OCI-LY1 (cell line): ENCODE measurements around the gene LGALS13.

Source experiments
- H2AFZ ChIP-seq: fragments of 200-600 bp; sonication (generic), shearing (Covaris generic); 2 replicates; pipeline ENCODE4 v1.6.0; 2014; ENCODE audit warnings: antibody characterized with exemption, mild to moderate bottlenecking, low read length
- H3F3A ChIP-seq: fragments of 200-600 bp; sonication (generic), shearing (Covaris generic); 2 replicates; pipeline ENCODE4 v1.6.0; 2014; ENCODE audit warnings: mild to moderate bottlenecking, antibody characterized with exemption, low read length, moderate library complexity; ENCODE audit not compliant: insufficient read depth
- H3K27ac ChIP-seq: fragments of 200-600 bp; sonication (generic); 2 replicates; pipeline ENCODE4 v1.5.1; 2014; ENCODE audit warnings: low read length, mixed run types, mild to moderate bottlenecking, low read depth; ENCODE audit not compliant: poor library complexity, severe bottlenecking
- H3K27me3 ChIP-seq: fragments of 200-600 bp; sonication (generic); 2 replicates; pipeline ENCODE4 v1.6.0; 2014; ENCODE audit warnings: antibody characterized with exemption, mild to moderate bottlenecking, low read length, moderate library complexity; ENCODE audit not compliant: insufficient read depth
- H3K36me3 ChIP-seq: fragments of 200-600 bp; sonication (generic); 2 replicates; pipeline ENCODE4 v1.6.1; 2014; ENCODE audit warnings: mild to moderate bottlenecking, antibody characterized with exemption, low read length, moderate library complexity, mixed read lengths; ENCODE audit not compliant: insufficient read depth
- H3K4me1 ChIP-seq: fragments of 200-600 bp; sonication (generic); 2 replicates; pipeline ENCODE4 v1.5.1; 2014; ENCODE audit warnings: mild to moderate bottlenecking, low read length, moderate library complexity; ENCODE audit not compliant: insufficient read depth, severe bottlenecking
- H3K4me2 ChIP-seq: fragments of 200-600 bp; sonication (generic), shearing (Covaris generic); 2 replicates; pipeline ENCODE4 v1.6.1; 2014; ENCODE audit warnings: low read length
- H3K4me3 ChIP-seq: fragments of 200-600 bp; sonication (generic); 2 replicates; pipeline ENCODE4 v1.5.1; 2014; ENCODE audit warnings: low read length, low read depth, mild to moderate bottlenecking, mixed read lengths; ENCODE audit not compliant: poor library complexity, severe bottlenecking
- H3K79me2 ChIP-seq: fragments of 200-600 bp; shearing (Covaris generic); 2 replicates; pipeline ENCODE4 v1.6.1; 2016; ENCODE audit warnings: mixed run types, low read length, mixed read lengths; ENCODE audit not compliant: insufficient read depth
- H3K9ac ChIP-seq: fragments of 200-600 bp; sonication (generic), shearing (Covaris generic); 2 replicates; pipeline ENCODE4 v1.6.1; 2014; ENCODE audit warnings: mild to moderate bottlenecking, low read length, mixed read lengths
- H3K9me2 ChIP-seq: fragments of 200-600 bp; sonication (generic), shearing (Covaris generic); 2 replicates; pipeline ENCODE4 v1.6.1; 2014; ENCODE audit warnings: low read depth, mild to moderate bottlenecking, low read length, mixed read lengths
- H3K9me3 ChIP-seq: fragments of 200-600 bp; shearing (Covaris generic); 2 replicates; pipeline ENCODE4 v1.6.1; 2014; ENCODE audit warnings: low read length, mixed read lengths
- H4K20me1 ChIP-seq: fragments of 200-600 bp; sonication (generic), shearing (Covaris generic); 2 replicates; pipeline ENCODE4 v1.6.0; 2016; ENCODE audit warnings: mild to moderate bottlenecking, low read length; ENCODE audit not compliant: insufficient read depth
- CTCF ChIP-seq: fragments of 200-600 bp; sonication (generic), shearing (Covaris generic); IDR thresholded peaks from 2 replicates; pipeline ENCODE4 v1.5.1; 2017; ENCODE audit warnings: mild to moderate bottlenecking, antibody characterized with exemption, low read length, moderate library complexity, mixed read lengths
- EZH2 ChIP-seq: fragments of 200-600 bp; sonication (generic), shearing (Covaris generic); IDR thresholded peaks from 2 replicates; pipeline ENCODE4 v1.8.0; 2017; ENCODE audit warnings: borderline replicate concordance, mixed run types, mild to moderate bottlenecking, antibody characterized with exemption, low read length, moderate library complexity, mixed read lengths

Gene LGALS13

DNA sequence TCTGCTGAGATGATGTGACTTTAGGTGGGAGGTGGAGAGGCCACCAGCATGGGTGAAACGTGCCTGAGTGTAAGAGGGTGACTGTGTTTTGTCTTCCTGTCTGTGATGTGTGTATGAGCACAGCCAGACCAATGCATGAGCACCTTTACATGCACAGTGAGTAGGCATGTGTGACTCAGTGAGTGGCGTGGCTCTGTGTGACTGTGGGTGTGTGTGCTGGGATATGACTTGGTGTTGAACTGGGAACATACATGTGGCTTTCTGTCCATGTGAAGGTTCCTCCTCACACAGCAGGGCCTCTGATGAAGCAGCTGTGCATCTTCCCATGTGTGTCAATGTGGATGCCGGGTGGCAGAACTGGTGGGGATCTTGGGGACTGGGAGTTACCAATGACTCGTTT is 19.9 kb upstream of the LGALS13 start:
- Histone ChIP-seq H2AFZ (no peak overlapping the region), H3K9me3 (0 out of 2 replicates have a peak, but pooled peaks cover 2% of the 10 kb centered on the region), H3K4me2 (no peak overlapping the region), H3K79me2 (no peaks in the 10 kb centered on the region), H4K20me1 (no peaks in the 10 kb centered on the region), H3K9me2 (no peaks in the 10 kb centered on the region), H3K36me3 (no peaks in the 10 kb centered on the region), H3F3A (no peaks in the 10 kb centered on the region), H3K27me3 (no peaks in the 10 kb centered on the region), H3K4me3 (no peak overlapping the region), H3K9ac (no peak overlapping the region), H3K4me1 (no peaks in the 10 kb centered on the region), H3K27ac (no peak overlapping the region)
- no peak for TF ChIP-seq EZH2
- no peak for TF ChIP-seq CTCF

GRCh38 chr19:39582891-39583625 is 19.3 kb upstream of the LGALS13 start:
- Histone ChIP-seq H3K9me3 (0 out of 2 replicates have a peak, but pooled peaks cover 2% of the 10 kb centered on the region), H3K27ac (no peak overlapping the region), H3K9ac (no peak overlapping the region), H3K79me2 (no peaks in the 10 kb centered on the region), H3K9me2 (no peaks in the 10 kb centered on the region), H3K36me3 (no peaks in the 10 kb centered on the region), H3K27me3 (no peaks in the 10 kb centered on the region), H3K4me3 (no peak overlapping the region), H2AFZ (no peak overlapping the region), H3F3A (no peaks in the 10 kb centered on the region), H4K20me1 (no peaks in the 10 kb centered on the region), H3K4me1 (no peaks in the 10 kb centered on the region), H3K4me2 (no peak overlapping the region)
- TF ChIP-seq CTCF = no peak
- no peak for TF ChIP-seq EZH2

DNA sequence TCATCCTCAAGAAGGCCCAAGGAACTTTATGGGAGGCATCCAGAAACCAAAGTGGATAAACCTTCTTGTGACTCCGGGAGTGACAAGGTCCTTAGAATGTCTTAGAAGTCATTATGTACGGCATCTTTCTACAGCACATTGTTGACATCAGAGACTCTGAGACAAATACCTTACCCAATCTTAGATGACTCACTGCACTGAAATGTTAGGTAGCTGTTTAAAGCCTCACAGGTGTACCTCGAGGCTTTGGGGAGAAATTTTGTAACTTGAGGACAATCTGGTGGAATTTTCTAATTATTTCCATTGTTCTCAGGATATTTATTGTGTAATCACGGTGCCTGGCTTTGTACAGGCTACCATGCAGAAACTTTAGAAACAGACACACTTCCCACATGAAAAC is 14.8 kb upstream of the LGALS13 start:
- H3K9me3 ChIP-seq = no peaks in the 10 kb centered on the region
- H3K79me2 ChIP-seq = no peaks in the 10 kb centered on the region
- no peaks in the 10 kb centered on the region for H3K4me1 ChIP-seq
- H2AFZ ChIP-seq = no peak overlapping the region
- H4K20me1 ChIP-seq = no peaks in the 10 kb centered on the region
- H3K36me3 ChIP-seq = no peaks in the 10 kb centered on the region
- H3K4me3 ChIP-seq = no peak overlapping the region
- no peaks in the 10 kb centered on the region for H3K27me3 ChIP-seq
- no peak overlapping the region for H3K27ac ChIP-seq
- no peak for TF ChIP-seq CTCF
- TF ChIP-seq EZH2 = no peak
- H3K4me2 ChIP-seq = no peak overlapping the region
- no peak overlapping the region for H3K9ac ChIP-seq
- no peaks in the 10 kb centered on the region for H3F3A ChIP-seq
- no peaks in the 10 kb centered on the region for H3K9me2 ChIP-seq
